AG10803 (cell line): Measurements from ENCODE around the gene LUZP1.
A peak's percentile ranks its signal among the peaks of the same experiment; 100 is the strongest.

Experiments
- DNase-seq: peaks from one replicate; pipeline ENCODE4 v3.0.0; 2010; ENCODE audit warnings: low read depth
- H3K4me3 ChIP-seq: 2 replicates; pipeline ENCODE4 v1.5.1; 2011; ENCODE audit warnings: mild to moderate bottlenecking, low read length, control low read depth
- TF ChIP-seq, protein P1 (sequence below): conservative IDR thresholded peaks from 2 replicates; pipeline ENCODE4 v1.5.1; 2011; ENCODE audit warnings: mild to moderate bottlenecking, low read length, control low read depth, inconsistent platforms

Gene LUZP1

DNA sequence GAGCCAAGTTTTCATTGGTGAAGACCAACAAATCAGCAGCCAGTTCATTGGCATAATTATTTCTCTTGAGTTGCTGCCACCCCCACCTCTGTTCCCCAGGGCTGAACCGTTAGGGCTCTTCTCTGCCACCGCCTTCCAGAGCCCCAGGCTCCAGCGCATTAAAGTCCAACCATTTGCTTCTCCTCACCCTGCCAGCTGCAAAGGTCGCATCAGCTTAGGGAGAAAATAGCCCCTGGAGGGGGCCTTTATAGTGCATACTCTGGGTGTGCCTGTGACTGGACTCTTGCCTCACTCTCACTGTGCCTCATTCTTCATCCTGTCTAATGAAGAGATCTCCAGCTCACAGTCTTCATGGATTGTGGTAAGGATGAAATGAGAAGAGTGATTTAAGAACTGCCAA lies 99.0 kb downstream of the LUZP1 start:
- TF ChIP-seq, protein P1, sequence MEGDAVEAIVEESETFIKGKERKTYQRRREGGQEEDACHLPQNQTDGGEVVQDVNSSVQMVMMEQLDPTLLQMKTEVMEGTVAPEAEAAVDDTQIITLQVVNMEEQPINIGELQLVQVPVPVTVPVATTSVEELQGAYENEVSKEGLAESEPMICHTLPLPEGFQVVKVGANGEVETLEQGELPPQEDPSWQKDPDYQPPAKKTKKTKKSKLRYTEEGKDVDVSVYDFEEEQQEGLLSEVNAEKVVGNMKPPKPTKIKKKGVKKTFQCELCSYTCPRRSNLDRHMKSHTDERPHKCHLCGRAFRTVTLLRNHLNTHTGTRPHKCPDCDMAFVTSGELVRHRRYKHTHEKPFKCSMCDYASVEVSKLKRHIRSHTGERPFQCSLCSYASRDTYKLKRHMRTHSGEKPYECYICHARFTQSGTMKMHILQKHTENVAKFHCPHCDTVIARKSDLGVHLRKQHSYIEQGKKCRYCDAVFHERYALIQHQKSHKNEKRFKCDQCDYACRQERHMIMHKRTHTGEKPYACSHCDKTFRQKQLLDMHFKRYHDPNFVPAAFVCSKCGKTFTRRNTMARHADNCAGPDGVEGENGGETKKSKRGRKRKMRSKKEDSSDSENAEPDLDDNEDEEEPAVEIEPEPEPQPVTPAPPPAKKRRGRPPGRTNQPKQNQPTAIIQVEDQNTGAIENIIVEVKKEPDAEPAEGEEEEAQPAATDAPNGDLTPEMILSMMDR = no peak
- DNase-seq = no peak
- H3K4me3 ChIP-seq = no peak overlapping the region

DNA sequence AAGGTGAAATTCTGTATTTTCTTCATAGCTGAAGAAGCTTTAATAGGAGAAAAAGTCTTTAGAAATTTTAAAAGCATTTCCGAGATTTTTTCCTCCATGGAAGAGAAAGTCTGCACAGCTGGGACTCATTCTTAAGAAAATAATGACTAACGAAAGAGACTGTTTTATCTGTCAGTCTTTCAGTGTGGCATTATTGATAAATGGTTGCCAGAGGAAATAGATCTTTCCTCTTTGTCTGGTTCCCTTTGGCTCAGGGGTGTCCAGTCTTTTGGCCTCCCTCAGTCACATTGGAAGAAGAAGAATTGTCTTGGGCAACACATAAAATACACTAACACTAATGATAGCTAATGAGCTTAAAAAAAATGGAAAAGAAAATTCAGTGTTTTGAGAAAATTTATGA lies 99.5 kb downstream of the LUZP1 start:
- DNase-seq = no peak
- TF ChIP-seq, protein P1 = no peak

DNA sequence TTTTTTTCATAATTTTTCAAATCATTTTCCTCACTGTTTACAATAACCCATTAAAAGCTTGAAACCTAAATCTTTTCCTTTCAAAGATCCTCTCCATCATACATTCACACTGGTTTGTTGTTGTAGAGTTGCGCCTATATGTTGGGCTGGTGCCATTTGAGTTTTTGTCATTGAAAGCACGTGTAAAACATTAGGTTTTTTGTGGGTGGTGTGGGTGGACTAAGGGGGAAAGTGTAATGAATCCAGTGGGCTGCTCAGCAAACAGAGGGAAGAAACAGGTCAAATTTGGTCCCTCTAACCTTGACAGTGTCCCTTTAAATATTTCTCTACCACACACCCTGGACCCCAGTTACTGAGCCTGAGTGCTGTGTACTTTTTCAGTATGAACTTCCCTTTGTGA lies 102.6 kb downstream of the LUZP1 start:
- no peak overlapping the region for H3K4me3 ChIP-seq
- TF ChIP-seq, protein P1 = no peak
- no peak for DNase-seq

More for the DNA sequence above, 99.5 kb downstream of the LUZP1 start:
- no peak overlapping the region for H3K4me3 ChIP-seq

DNA sequence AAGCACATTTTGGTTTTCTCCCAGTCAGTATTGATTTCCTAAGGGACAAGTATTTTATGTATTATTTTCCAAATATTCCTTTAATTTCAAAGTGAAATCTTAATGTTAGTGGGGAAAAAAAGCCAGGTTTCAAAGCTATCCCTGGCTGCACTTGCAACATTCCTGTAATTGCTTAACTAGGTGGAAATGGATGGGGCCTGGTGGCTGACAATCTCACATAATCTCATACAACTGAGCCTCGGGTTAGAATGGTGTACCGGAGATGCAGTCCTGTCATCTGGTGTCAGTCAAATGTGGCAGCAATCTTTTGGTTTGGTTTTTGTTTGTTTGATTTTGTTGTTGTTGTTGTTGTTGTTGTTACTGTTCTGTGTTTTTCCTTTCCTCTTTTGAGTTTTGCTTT lies 103.3 kb downstream of the LUZP1 start:
- TF ChIP-seq, protein P1 = no peak
- no peak overlapping the region for H3K4me3 ChIP-seq
- no peak for DNase-seq

DNA sequence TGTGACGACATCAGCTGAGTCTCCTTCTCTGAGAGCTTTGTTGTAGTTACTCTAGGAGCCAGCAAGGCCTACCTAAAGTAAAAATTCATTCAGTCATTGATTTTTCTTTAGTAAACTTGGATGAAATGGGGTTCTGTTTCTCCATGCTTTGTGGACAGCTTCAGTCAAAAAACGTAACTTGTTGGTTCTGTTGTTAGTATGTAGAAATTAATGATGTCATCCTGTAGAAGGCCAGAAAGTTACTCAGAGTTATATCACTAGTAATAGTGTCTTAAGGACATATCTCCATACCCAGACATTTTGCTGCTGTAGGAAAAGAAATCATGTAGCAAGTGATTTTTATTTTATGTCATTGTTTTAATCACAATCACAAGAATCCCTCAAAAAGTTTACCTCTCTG lies 106.4 kb downstream of the LUZP1 start:
- H3K4me3 ChIP-seq = no peak overlapping the region
- DNase-seq = peak; percentile 7
- TF ChIP-seq, protein P1 = no peak

DNA sequence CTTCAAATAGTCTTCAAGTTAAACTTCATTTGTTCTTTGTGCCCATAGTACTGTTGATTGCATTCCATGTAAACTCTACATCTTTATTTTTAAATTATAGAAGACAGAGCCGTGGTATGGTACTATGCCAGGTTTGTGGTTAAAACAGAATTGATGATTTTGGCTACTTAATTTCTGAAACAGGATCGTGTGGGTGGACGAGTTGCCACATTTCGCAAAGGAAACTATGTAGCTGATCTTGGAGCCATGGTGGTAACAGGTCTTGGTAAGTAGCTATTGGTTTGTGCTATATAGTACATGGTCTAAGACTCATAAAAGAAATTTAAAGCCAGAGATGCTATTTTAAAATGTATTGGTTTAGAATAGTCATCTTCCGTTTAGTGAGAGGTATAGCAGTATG lies 111.4 kb downstream of the LUZP1 start:
- no peak overlapping the region for H3K4me3 ChIP-seq
- DNase-seq = no peak
- TF ChIP-seq, protein P1 = no peak

DNA sequence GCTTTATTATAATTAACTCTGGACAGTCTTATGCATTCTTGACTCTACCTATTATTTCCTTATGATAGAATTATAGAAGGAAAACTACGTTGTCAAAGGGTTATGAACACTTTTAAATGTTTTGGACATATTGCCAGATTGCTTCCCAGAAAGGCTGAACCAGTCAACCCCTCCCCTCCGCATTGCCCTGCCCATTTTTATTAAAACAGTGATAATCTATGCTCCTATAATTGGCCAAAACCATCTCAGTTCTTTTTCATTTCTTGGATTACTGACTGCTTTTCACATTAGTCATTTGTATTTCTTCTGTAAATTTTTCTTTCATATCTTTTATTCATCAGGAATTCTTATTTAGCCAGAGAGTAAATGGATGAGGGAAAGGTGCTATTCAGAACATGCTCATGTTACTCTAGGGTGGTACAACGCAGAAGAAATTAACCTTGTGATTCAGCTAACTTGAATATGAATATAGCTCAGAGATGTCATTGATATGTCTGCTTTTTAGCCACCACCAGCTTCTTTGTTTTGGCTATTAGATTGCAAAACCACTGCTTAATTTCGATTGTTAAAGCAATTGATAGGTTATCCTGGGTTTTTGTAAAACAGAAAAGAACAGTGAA lies 117.3 kb downstream of the LUZP1 start:
- DNase-seq = no peak
- TF ChIP-seq, protein P1 = no peak
- H3K4me3 ChIP-seq = no peak overlapping the region
